Caki2 (cell line): ENCODE measurements around the gene RUVBL2. TPM values are rescaled to one million over a fixed set of nuclear protein-coding genes. Genes with fewer than 3 reads are reported as not detected.

Experiments
- DNase-seq: peaks from one replicate; pipeline ENCODE4 v3.0.0-alpha.2; 2015; ENCODE audit warnings: low read depth
- in situ Hi-C: cut with HindIII; loops from 2 replicates; pipeline ENCODE4 v1.10.0; 2016; ENCODE audit warnings: low sequenced_read_pairs, low pct_unique_long_range_greater_than_20kb, mixed read lengths
- total RNA-seq: library from RNA; depleted of rRNA; stranded (reverse); fragments of >200 nt; shearing (Covaris generic); gene quantifications from 2 replicates; pipeline ENCODE4 v1.2.3, GENCODE V29; 2014; ENCODE audit warnings: low replicate concordance

RUVBL2 gene
- total RNA-seq, 1 experiment from 2014 or later = 608 TPM

GRCh38 chr19:48975947-48976847 lies 17.5 kb upstream of the RUVBL2 start:
- in situ Hi-C loops = no loop called here

GRCh38 chr19:48977061-48977460 lies 16.6 kb upstream of the RUVBL2 start:
- DNase-seq = no peak
- in situ Hi-C loops = no loop called here

More at GRCh38 chr19:48975947-48976847, 17.5 kb upstream of the RUVBL2 start:
- peak; percentile 41 for DNase-seq

GRCh38 chr19:48982280-48982679 lies 11.4 kb upstream of the RUVBL2 start:
- in situ Hi-C loops = no loop called here
- no peak for DNase-seq

GRCh38 chr19:48985711-48986110 lies 8.0 kb upstream of the RUVBL2 start:
- in situ Hi-C loops = no loop called here
- no peak for DNase-seq

GRCh38 chr19:48986211-48986610 lies 7.5 kb upstream of the RUVBL2 start:
- no peak for DNase-seq
- in situ Hi-C loops = no loop called here

GRCh38 chr19:48987323-48987722 lies 6.4 kb upstream of the RUVBL2 start:
- in situ Hi-C loops = no loop called here
- no peak for DNase-seq

GRCh38 chr19:48988286-48988685 lies 5.4 kb upstream of the RUVBL2 start:
- in situ Hi-C loops = no loop called here
- no peak for DNase-seq

GRCh38 chr19:48988860-48989259 lies 4.8 kb upstream of the RUVBL2 start:
- in situ Hi-C loops = no loop called here
- no peak for DNase-seq

GRCh38 chr19:48989701-48990291 lies 3.9 kb upstream of the RUVBL2 start:
- in situ Hi-C loops = no loop called here
- no peak for DNase-seq

GRCh38 chr19:48990400-48990799 lies 3.3 kb upstream of the RUVBL2 start:
- in situ Hi-C loops = no loop called here

GRCh38 chr19:48991011-48991609 lies 2.6 kb upstream of the RUVBL2 start:
- no peak for DNase-seq
- in situ Hi-C loops = no loop called here

More at GRCh38 chr19:48990400-48990799, 3.3 kb upstream of the RUVBL2 start:
- DNase-seq = no peak

GRCh38 chr19:48991873-48992580 lies 1.7 kb upstream of the RUVBL2 start:
- peak; percentile 53 for DNase-seq
- in situ Hi-C loops = no loop called here

- in situ Hi-C loops = no loop called here
- DNase-seq = no peak
These were observed 1.0 kb upstream of the RUVBL2 start for GRCh38 chr19:48992581-48993174.

GRCh38 chr19:48994035-48994386 lies 324 bp downstream of the RUVBL2 start:
- in situ Hi-C loops = no loop called here

GRCh38 chr19:48997972-48998371 lies 4.3 kb downstream of the RUVBL2 start:
- peak; percentile 54 for DNase-seq
- in situ Hi-C loops = no loop called here

More at GRCh38 chr19:48994035-48994386, 324 bp downstream of the RUVBL2 start:
- DNase-seq = no peak

- DNase-seq = no peak
- in situ Hi-C loops = no loop called here
These were observed 6.0 kb downstream of the RUVBL2 start for GRCh38 chr19:48999481-49000325.

- in situ Hi-C loops = no loop called here
- DNase-seq = no peak
These were observed 10.4 kb downstream of the RUVBL2 start for GRCh38 chr19:49004133-49004532.
